ENCODE measurements around the gene TGFBR3L. TPM values are rescaled to one million over a fixed set of nuclear protein-coding genes. Genes with fewer than 3 reads are reported as not detected.

TGFBR3L gene
- total and polyA plus RNA-seq, 2 of the 13 experiments (the other 11 are each of a cell fraction or from before 2014, with no cell fraction given), result 0.20 to 1.0 TPM

- TF ChIP-seq, protein P1, sequence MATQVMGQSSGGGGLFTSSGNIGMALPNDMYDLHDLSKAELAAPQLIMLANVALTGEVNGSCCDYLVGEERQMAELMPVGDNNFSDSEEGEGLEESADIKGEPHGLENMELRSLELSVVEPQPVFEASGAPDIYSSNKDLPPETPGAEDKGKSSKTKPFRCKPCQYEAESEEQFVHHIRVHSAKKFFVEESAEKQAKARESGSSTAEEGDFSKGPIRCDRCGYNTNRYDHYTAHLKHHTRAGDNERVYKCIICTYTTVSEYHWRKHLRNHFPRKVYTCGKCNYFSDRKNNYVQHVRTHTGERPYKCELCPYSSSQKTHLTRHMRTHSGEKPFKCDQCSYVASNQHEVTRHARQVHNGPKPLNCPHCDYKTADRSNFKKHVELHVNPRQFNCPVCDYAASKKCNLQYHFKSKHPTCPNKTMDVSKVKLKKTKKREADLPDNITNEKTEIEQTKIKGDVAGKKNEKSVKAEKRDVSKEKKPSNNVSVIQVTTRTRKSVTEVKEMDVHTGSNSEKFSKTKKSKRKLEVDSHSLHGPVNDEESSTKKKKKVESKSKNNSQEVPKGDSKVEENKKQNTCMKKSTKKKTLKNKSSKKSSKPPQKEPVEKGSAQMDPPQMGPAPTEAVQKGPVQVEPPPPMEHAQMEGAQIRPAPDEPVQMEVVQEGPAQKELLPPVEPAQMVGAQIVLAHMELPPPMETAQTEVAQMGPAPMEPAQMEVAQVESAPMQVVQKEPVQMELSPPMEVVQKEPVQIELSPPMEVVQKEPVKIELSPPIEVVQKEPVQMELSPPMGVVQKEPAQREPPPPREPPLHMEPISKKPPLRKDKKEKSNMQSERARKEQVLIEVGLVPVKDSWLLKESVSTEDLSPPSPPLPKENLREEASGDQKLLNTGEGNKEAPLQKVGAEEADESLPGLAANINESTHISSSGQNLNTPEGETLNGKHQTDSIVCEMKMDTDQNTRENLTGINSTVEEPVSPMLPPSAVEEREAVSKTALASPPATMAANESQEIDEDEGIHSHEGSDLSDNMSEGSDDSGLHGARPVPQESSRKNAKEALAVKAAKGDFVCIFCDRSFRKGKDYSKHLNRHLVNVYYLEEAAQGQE (IDR thresholded peaks at IDR 0.05; ENCODE audit: borderline replicate concordance in 1 of 2, low read depth in 1 of 2, low read length in 2 of 2), result no peak; a peak in 1 of 4 replicates
- TF ChIP-seq ZNF543 (CRISPR knock-in tag; IDR thresholded peaks at IDR 0.05) (0 out of 2 replicates have a peak, but pooled peaks have one; percentile 43), SRSF1 (optimal IDR thresholded peaks at IDR 0.05; ENCODE audit: low read depth, low read length) (no peak), PHF8 (CRISPR knock-in tag; IDR thresholded peaks at IDR 0.05) (peak; percentile 78), MED13 (CRISPR knock-in tag; IDR thresholded peaks at IDR 0.05) (no peak), SIX1 (CRISPR knock-in tag; IDR thresholded peaks at IDR 0.05; ENCODE audit: borderline replicate concordance) (peak; percentile 58; the same call in 1 of the 2 replicates), ZKSCAN1 (IDR thresholded peaks at IDR 0.05; ENCODE audit: low read length) (0 out of 2 replicates have a peak, but pooled peaks have one; percentile 63), GATAD1 (CRISPR knock-in tag; IDR thresholded peaks at IDR 0.05) (peak; percentile 89), KDM6A (CRISPR knock-in tag; IDR thresholded peaks at IDR 0.05; ENCODE audit: low read depth) (no peak), SMAD3 (CRISPR knock-in tag; IDR thresholded peaks at IDR 0.05) (peak; percentile 78; the same call in 1 of the 2 replicates), ZNF550 (CRISPR knock-in tag; IDR thresholded peaks at IDR 0.05; ENCODE audit: borderline replicate concordance) (no peak), TCF7 (IDR thresholded peaks at IDR 0.05; ENCODE audit: low read depth) (no peak), SALL1 (CRISPR knock-in tag; IDR thresholded peaks at IDR 0.05) (peak; percentile 84), PHF20 (CRISPR knock-in tag; IDR thresholded peaks at IDR 0.05) (peak; percentile 49), ZNF563 (CRISPR knock-in tag; IDR thresholded peaks at IDR 0.05) (0 out of 2 replicates have a peak, but pooled peaks have one; percentile 32), SOX13 (IDR thresholded peaks at IDR 0.05) (no peak), SOX13 (CRISPR knock-in tag; conservative IDR thresholded peaks at IDR 0.05 in 1 of 2, IDR thresholded peaks at IDR 0.05 in 1 of 2) (peak in 1 of 2 experiments; percentile 41; a peak in 1 of 4 replicates), ZNF619 (CRISPR knock-in tag; IDR thresholded peaks at IDR 0.05) (no peak), EEA1 (CRISPR knock-in tag; IDR thresholded peaks at IDR 0.05; ENCODE audit: borderline replicate concordance) (peak; percentile 64; the same call in 1 of the 2 replicates), POLR2A (IDR thresholded peaks at IDR 0.05; ENCODE audit: insufficient read depth in 1 of 2, low read depth in 2 of 2, low read length in 2 of 2) (peak; percentile 40 to 88; a peak in 3 of 4 replicates), ATF2 (CRISPR knock-in tag; IDR thresholded peaks at IDR 0.05) (peak; percentile 49; the same call in 1 of the 2 replicates), NCOA5 (CRISPR knock-in tag; IDR thresholded peaks at IDR 0.05) (no peak), ZNF607 (CRISPR knock-in tag; IDR thresholded peaks at IDR 0.05; ENCODE audit: borderline replicate concordance) (peak; percentile 47; the same call in 1 of the 2 replicates), KLF6 (CRISPR knock-in tag; IDR thresholded peaks at IDR 0.05) (peak; percentile 60; the same call in 1 of the 2 replicates)
- TF ChIP-seq, protein P2, sequence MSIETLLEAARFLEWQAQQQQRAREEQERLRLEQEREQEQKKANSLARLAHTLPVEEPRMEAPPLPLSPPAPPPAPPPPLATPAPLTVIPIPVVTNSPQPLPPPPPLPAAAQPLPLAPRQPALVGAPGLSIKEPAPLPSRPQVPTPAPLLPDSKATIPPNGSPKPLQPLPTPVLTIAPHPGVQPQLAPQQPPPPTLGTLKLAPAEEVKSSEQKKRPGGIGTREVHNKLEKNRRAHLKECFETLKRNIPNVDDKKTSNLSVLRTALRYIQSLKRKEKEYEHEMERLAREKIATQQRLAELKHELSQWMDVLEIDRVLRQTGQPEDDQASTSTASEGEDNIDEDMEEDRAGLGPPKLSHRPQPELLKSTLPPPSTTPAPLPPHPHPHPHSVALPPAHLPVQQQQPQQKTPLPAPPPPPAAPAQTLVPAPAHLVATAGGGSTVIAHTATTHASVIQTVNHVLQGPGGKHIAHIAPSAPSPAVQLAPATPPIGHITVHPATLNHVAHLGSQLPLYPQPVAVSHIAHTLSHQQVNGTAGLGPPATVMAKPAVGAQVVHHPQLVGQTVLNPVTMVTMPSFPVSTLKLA (IDR thresholded peaks at IDR 0.05), result peak; percentile 9; the same call in 1 of the 2 replicates
Observed at GRCh38 chr19:7919610-7920518, 5.2 kb downstream of the TGFBR3L start, which contains the start of gene SNAPC2 (continued).

Data from HepG2 (cell line).